H1 (cell line): ENCODE measurements around the gene MYOCOS. TPM values are rescaled to one million over a fixed set of nuclear protein-coding genes. Genes with fewer than 3 reads are reported as not detected.

Experiments used
- CTCF ChIA-PET: fragments of 300-600 bp; sonication (Branson Sonifier 250); formaldehyde crosslinking; loops from one replicate; lab custom pipeline; 2021; ENCODE audit not compliant: partially characterized antibody; lab: Charles Lee
- POLR2A ChIA-PET: fragments of 300-600 bp; sonication (Branson Sonifier 250); formaldehyde crosslinking; loops from one replicate; lab custom pipeline; 2021; ENCODE audit warnings: inconsistent platforms; ENCODE audit not compliant: partially characterized antibody; lab: Charles Lee
- DNase-seq, 2 experiments: peaks; one replicate each; pipeline versions ENCODE4 v3.0.0 to v3.0.0-alpha.2; 2010 to 2022; ENCODE audit warnings: low spot score in 2 of 2, low read depth in 1 of 2, mixed read lengths in 1 of 2
- FAIRE-seq: peaks from 2 replicates; lab custom pipeline; 2011; peaks lifted over from hg19 to GRCh38; lab: Jason Lieb, UNC
- H2AFZ ChIP-seq: 2 replicates; pipeline ENCODE4 v1.8.1; 2012; ENCODE audit warnings: low read length, inconsistent platforms
- H2AK5ac ChIP-seq: 2 replicates; pipeline ENCODE4 v1.6.1; 2013; ENCODE audit warnings: low read depth, low read length
- H2BK120ac ChIP-seq: replicated peaks from 2 replicates; pipeline ENCODE3; 2013; ENCODE audit warnings: low read depth, low read length, inconsistent platforms
- H2BK12ac ChIP-seq: 2 replicates; pipeline ENCODE4 v1.6.1; 2013; ENCODE audit warnings: low read depth, low read length
- H2BK15ac ChIP-seq: 2 replicates; pipeline ENCODE4 v1.6.1; 2013; ENCODE audit warnings: low read length
- H2BK20ac ChIP-seq: 2 replicates; pipeline ENCODE4 v1.6.1; 2013; ENCODE audit warnings: low read length
- H2BK5ac ChIP-seq: 2 replicates; pipeline ENCODE4 v1.6.1; 2013; ENCODE audit warnings: low read depth, low read length
- H3K14ac ChIP-seq: 2 replicates; pipeline ENCODE4 v1.6.1; 2013; ENCODE audit warnings: inconsistent platforms; ENCODE audit not compliant: insufficient read length
- H3K18ac ChIP-seq: 2 replicates; pipeline ENCODE4 v1.6.1; 2013; ENCODE audit warnings: low read length; ENCODE audit errors: extremely low read depth
- H3K23ac ChIP-seq: 2 replicates; pipeline ENCODE4 v1.6.1; 2013; ENCODE audit warnings: inconsistent platforms; ENCODE audit not compliant: insufficient read length
- H3K23me2 ChIP-seq: 2 replicates; pipeline ENCODE4 v1.6.1; 2013; ENCODE audit warnings: low read depth, low read length
- H3K27ac ChIP-seq: 2 replicates; pipeline ENCODE4 v1.6.1; 2011; ENCODE audit warnings: low read depth, low read length, inconsistent platforms
- H3K27me3 ChIP-seq, 4 experiments: replicated peaks in 1 of 4; 1 replicate in 1 of 4; 2 replicates in 3 of 4; pipeline versions ENCODE4 v1.6.1 to v1.8.1; 2011 to 2013; ENCODE audit warnings: low read length in 3 of 4, mild to moderate bottlenecking in 3 of 4, inconsistent platforms in 2 of 4, mixed read lengths in 2 of 4, moderate library complexity in 1 of 4; ENCODE audit not compliant: control insufficient read depth in 3 of 4, insufficient read depth in 3 of 4; ENCODE audit errors: extremely low read depth in 1 of 4
- H3K36me3 ChIP-seq, 4 experiments: 2 replicates each; pipeline versions ENCODE4 v1.6.1 to v1.8.1; 2011 to 2013; ENCODE audit warnings: mild to moderate bottlenecking in 4 of 4, low read length in 3 of 4, moderate library complexity in 2 of 4, control low read depth in 1 of 4, inconsistent platforms in 1 of 4; ENCODE audit not compliant: insufficient read depth in 4 of 4, control insufficient read depth in 2 of 4
- H3K4ac ChIP-seq: replicated peaks from 2 replicates; pipeline ENCODE3; 2013; ENCODE audit warnings: low read length, low read depth, mixed read lengths, inconsistent platforms; ENCODE audit not compliant: insufficient read length
- H3K4me1 ChIP-seq, 4 experiments: replicated peaks in 1 of 4; 1 replicate in 1 of 4; 2 replicates in 3 of 4; pipeline versions ENCODE4 v1.6.1 to v1.8.1; 2011 to 2013; ENCODE audit warnings: low read length in 3 of 4, inconsistent platforms in 2 of 4, mixed read lengths in 1 of 4; ENCODE audit not compliant: insufficient read depth in 4 of 4, control insufficient read depth in 3 of 4
- H3K4me2 ChIP-seq, 2 experiments: 2 replicates each; pipeline versions ENCODE4 v1.6.1 to v1.8.1; 2011 to 2013; ENCODE audit warnings: low read depth in 2 of 2, low read length in 2 of 2, control low read depth in 1 of 2, inconsistent platforms in 1 of 2, mild to moderate bottlenecking in 1 of 2; ENCODE audit not compliant: insufficient read depth in 1 of 2
- H3K4me3 ChIP-seq, 4 experiments: fragments of 200-600, 300-600 bp in 1 of 4; sonication (generic), shearing (Covaris generic), sonication (Bioruptor Twin) in 1 of 4; 2 replicates each; pipeline versions ENCODE4 v1.5.1 to v1.8.1; 2011 to 2016; ENCODE audit warnings: low read length in 4 of 4, low read depth in 3 of 4, control low read depth in 2 of 4, inconsistent platforms in 2 of 4, mild to moderate bottlenecking in 2 of 4, mixed read lengths in 1 of 4, moderate library complexity in 1 of 4; ENCODE audit not compliant: insufficient read depth in 2 of 4; ENCODE audit errors: extremely low read depth in 1 of 4
- H3K56ac ChIP-seq: replicated peaks from 2 replicates; pipeline ENCODE3; 2013; ENCODE audit warnings: low read depth, mild to moderate bottlenecking, mixed read lengths, low read length, inconsistent platforms; ENCODE audit not compliant: insufficient read length
- H3K79me1 ChIP-seq: 2 replicates; pipeline ENCODE4 v1.6.1; 2013; ENCODE audit warnings: low read depth, low read length, control low read depth
- H3K79me2 ChIP-seq, 2 experiments: 2 replicates each; pipeline versions ENCODE4 v1.6.1 to v1.8.1; 2012 to 2013; ENCODE audit warnings: low read length in 2 of 2, mild to moderate bottlenecking in 2 of 2, inconsistent platforms in 1 of 2; ENCODE audit not compliant: insufficient read depth in 2 of 2, control insufficient read depth in 1 of 2
- H3K9ac ChIP-seq, 4 experiments: replicated peaks in 1 of 4; 1 replicate in 1 of 4; 2 replicates in 3 of 4; pipeline versions ENCODE4 v1.6.1 to v1.8.1; 2011 to 2013; ENCODE audit warnings: low read depth in 3 of 4, low read length in 3 of 4, control low read depth in 2 of 4, mild to moderate bottlenecking in 2 of 4, moderate library complexity in 2 of 4, inconsistent platforms in 1 of 4; ENCODE audit errors: extremely low read depth in 1 of 4
- H3K9me3 ChIP-seq, 2 experiments: 2 replicates each; pipeline versions ENCODE4 v1.6.1 to v1.8.1; 2012 to 2013; ENCODE audit warnings: mild to moderate bottlenecking in 2 of 2, moderate library complexity in 2 of 2, control low read depth in 1 of 2, inconsistent platforms in 1 of 2, low read depth in 1 of 2, low read length in 1 of 2, mixed read lengths in 1 of 2; ENCODE audit not compliant: insufficient read depth in 2 of 2
- H4K20me1 ChIP-seq, 2 experiments: replicated peaks in 1 of 2; 2 replicates each; pipeline versions ENCODE3 to v1.8.1; 2011 to 2013; ENCODE audit warnings: inconsistent platforms in 2 of 2, low read length in 2 of 2, mild to moderate bottlenecking in 1 of 2; ENCODE audit not compliant: insufficient read depth in 2 of 2, control insufficient read depth in 1 of 2
- H4K5ac ChIP-seq: 2 replicates; pipeline ENCODE4 v1.6.1; 2013; ENCODE audit warnings: low read length, low read depth, mixed read lengths, inconsistent platforms; ENCODE audit not compliant: insufficient read length
- H4K8ac ChIP-seq: 2 replicates; pipeline ENCODE4 v1.8.0; 2013; ENCODE audit warnings: mild to moderate bottlenecking, moderate library complexity, low read length, inconsistent platforms; ENCODE audit not compliant: insufficient read depth; ENCODE audit errors: extremely low read depth
- H4K91ac ChIP-seq: replicated peaks from 2 replicates; pipeline ENCODE3; 2013; ENCODE audit warnings: low read length, mixed read lengths, inconsistent platforms; ENCODE audit not compliant: insufficient read length
- CTBP2 ChIP-seq: IDR thresholded peaks from 2 replicates; pipeline ENCODE4 v1.7.0; 2011; ENCODE audit warnings: borderline replicate concordance, mild to moderate bottlenecking, moderate library complexity, mixed read lengths, low read length; ENCODE audit not compliant: insufficient read depth, insufficient read length
- RAD21 ChIP-seq, 2 experiments: IDR thresholded peaks in 1 of 2; conservative IDR thresholded peaks in 1 of 2; 2 replicates each; pipeline ENCODE4 v1.6.1; 2011; ENCODE audit warnings: low read depth in 2 of 2, low read length in 2 of 2, improper control_type of control experiment in 1 of 2, inconsistent platforms in 1 of 2, mild to moderate bottlenecking in 1 of 2, moderate library complexity in 1 of 2
- WGBS, 2 experiments: shearing (Covaris generic) in 1 of 2; methylation state at CpG; one replicate each; pipeline versions ENCODE4 v1.1.6 to v1.1.7; 2013 to 2015; ENCODE audit warnings: low lambda C conversion rate in 2 of 2, mixed read lengths in 2 of 2, inconsistent platforms in 1 of 2, low coverage in 1 of 2, missing lambda C conversion rate in 1 of 2; ENCODE audit not compliant: insufficient replicate concordance in 2 of 2, insufficient coverage in 1 of 2, insufficient read length in 1 of 2; ENCODE audit errors: extremely low coverage in 1 of 2, missing lambda C conversion rate in 1 of 2; 5-methylcytosine and 5-hydroxymethylcytosine counted together
- polyA plus RNA-seq, 7 experiments: library from polyadenylated mRNA; depleted of rRNA in 3 of 7; stranded (reverse) in 5 of 7; unstranded in 2 of 7; fragments of >200 nt in 5 of 7; fragments of 200-250 nt in 2 of 7; gene quantifications; 1 replicate in 5 of 7; 2 replicates in 1 of 7; 4 replicates in 1 of 7; pipeline versions ENCODE4 v1.2.1 to v1.2.3, GENCODE V29; 2011 to 2013; ENCODE audit warnings: missing spikeins in 2 of 7, mixed read lengths in 2 of 7
- total RNA-seq: library from RNA; stranded (reverse); fragmentation: NEBNext Ultra II Directional; extraction: Animal tissue kit (Norgen Biotek cat#: 25700); gene quantifications from 2 replicates; pipeline ENCODE4 v1.2.1, GENCODE V29; 2021

MYOCOS gene
- total and polyA plus RNA-seq, 2 of the 8 experiments (the other 6 are each of a cell fraction or from before 2014, with no cell fraction given), result not detected

GRCh38 chr1:171637928-171638576, 16.0 kb downstream of the MYOCOS start:
- no peak overlapping the region for H3K4me3 ChIP-seq
- H3K4ac ChIP-seq, result no peak overlapping the region
- H2BK5ac ChIP-seq, result no peak overlapping the region
- H3K56ac ChIP-seq, result no peak overlapping the region
- CTCF ChIA-PET, result interaction anchor here (10.1 kb wide), 1 partner anchor 20 kb away, joined by 143 read pairs; no protein-coding TSS in a partner anchor
- no peak overlapping the region for H2AFZ ChIP-seq
- H2BK15ac ChIP-seq, result no peak overlapping the region
- no peaks in the 10 kb centered on the region for H4K20me1 ChIP-seq
- H3K9me3 ChIP-seq, result no peaks in the 10 kb centered on the region
- H2AK5ac ChIP-seq, result no peak overlapping the region
- H4K91ac ChIP-seq, result no peak overlapping the region
- DNase-seq, result no peak
- H2BK12ac ChIP-seq, result no peak overlapping the region
- H3K27me3 ChIP-seq, result no peaks in the 10 kb centered on the region
- TF ChIP-seq RAD21 (IDR thresholded peaks at IDR 0.05 in 1 of 2, conservative IDR thresholded peaks at IDR 0.05 in 1 of 2; ENCODE audit: low read depth in 2 of 2, low read length in 2 of 2), result peak; percentile 3 to 11; a peak in 1 of 4 replicates
- no peak for TF ChIP-seq CTBP2
- TF ChIP-seq, all 59 proteins: peak for 1
- 69% methylated on average over 4 of the region's 4 CpGs; no CpG with 5 or more reads in 1 of the 2 experiments for WGBS, 2 experiments
- Histone ChIP-seq H3K14ac (no peak overlapping the region), H3K36me3 (no peaks in the 10 kb centered on the region; a peak in 1 of 8 replicates), H3K79me1 (no peaks in the 10 kb centered on the region), H4K5ac (no peak overlapping the region), H2BK20ac (no peak overlapping the region), H3K23me2 (no peaks in the 10 kb centered on the region), H3K4me2 (no peak overlapping the region), H3K9ac (no peak overlapping the region), H3K27ac (no peak overlapping the region), H4K8ac (no peak overlapping the region), H3K18ac (no peak overlapping the region), H3K4me1 (peaks cover 2 to 12% (median 5%) of the 10 kb centered on the region in 4 experiments), H3K79me2 (no peaks in the 10 kb centered on the region), H3K23ac (no peak overlapping the region), H2BK120ac (no peak overlapping the region)
- POLR2A ChIA-PET, result no interaction called here
- no peak for FAIRE-seq
